ENCODE measurements around the gene VPS29. TPM values are rescaled to one million over a fixed set of nuclear protein-coding genes. Genes with fewer than 3 reads are reported as not detected.
"Not testable (repeated sequence)": the region's sequence is repeated elsewhere in the genome, so short reads cannot be mapped to it uniquely, and the experiment has no call there.

VPS29 gene
- total RNA-seq, 1 donor from 2014 or later: 102 TPM

DNA sequence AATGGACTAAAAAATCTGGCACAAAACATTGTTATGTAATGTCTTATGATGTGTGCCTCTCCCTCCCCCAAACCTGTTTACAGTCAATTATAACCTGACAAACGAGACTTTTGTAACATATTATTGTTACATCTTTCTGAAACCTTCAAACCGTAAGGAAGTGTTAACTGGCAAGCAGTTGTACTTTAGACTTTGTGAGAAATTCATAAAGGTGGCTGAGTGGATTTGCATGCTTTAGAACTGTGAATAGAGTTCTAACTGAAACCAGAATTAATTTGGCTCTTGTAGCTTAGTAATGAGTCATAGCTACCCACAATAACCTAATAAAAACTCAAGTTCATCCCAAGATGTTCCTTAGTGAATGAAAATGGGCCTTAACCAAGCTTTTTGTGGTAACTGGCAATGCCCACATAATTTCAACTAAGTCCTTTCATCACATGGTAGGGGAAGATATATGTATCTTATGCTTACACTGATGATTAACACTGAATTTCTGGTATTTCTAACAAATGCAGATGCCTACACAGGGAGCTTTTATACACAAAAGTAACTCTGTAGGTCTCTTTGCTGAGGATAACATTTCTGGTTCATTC, 29.9 kb upstream of the VPS29 start:
- intact Hi-C loops (cut with DNase I): no loop called here
- DNase-seq (ENCODE audit: low spot score): no peak
- no peak for ATAC-seq

GRCh38 chr12:110530511-110530910, 28.6 kb upstream of the VPS29 start:
- intact Hi-C loops (cut with DNase I): no loop called here
- no peak for ATAC-seq
- no peak for DNase-seq (ENCODE audit: low spot score)

DNA sequence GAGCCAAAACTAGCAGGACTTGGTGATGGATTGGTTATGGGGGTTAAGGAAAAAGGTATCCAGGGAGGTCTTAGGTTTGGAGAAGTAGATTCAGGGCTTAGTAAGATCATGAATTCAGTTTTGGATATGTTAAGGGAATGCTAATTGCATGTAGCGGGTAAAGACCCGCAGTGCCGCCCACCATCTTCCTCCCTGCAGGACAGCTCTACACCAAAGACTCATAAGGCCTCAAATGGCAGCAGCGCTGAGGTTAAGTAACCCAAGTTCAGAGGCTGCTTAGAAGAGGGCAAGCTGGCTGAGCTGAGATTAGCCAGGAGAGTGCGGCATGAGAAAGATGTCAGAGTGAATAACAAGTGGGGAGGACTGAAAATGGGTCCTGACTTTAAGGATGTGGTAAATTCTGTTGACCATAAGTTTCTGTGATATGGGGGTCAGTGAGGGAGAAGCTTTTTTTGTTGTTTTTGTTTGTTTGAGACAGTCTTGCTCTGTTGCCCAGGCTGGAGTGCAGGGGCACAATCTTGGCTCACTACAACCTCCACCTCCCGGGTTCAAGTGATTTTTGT, 26.4 kb upstream of the VPS29 start:
- DNase-seq (ENCODE audit: low spot score) (no peak), ATAC-seq (no peak)
- intact Hi-C loops (cut with DNase I): no loop called here

GRCh38 chr12:110520876-110521712, 19.2 kb upstream of the VPS29 start:
- ATAC-seq; intact Hi-C loops (cut with DNase I); DNase-seq (ENCODE audit: low spot score): not testable (repeated sequence)

- not testable (repeated sequence) for ATAC-seq; DNase-seq (ENCODE audit: low spot score)
- intact Hi-C loops (cut with DNase I): loop anchor here (10.0 kb wide), 1 partner anchor 77 kb away; no protein-coding TSS in a partner anchor
Observed at GRCh38 chr12:110518014-110518413, 16.1 kb upstream of the VPS29 start.

GRCh38 chr12:110516995-110517394, 15.1 kb upstream of the VPS29 start:
- ATAC-seq (no peak), DNase-seq (ENCODE audit: low spot score) (no peak)
- intact Hi-C loops (cut with DNase I): loop anchor here (10.0 kb wide), 1 partner anchor 78 kb away; no protein-coding TSS in a partner anchor

DNA sequence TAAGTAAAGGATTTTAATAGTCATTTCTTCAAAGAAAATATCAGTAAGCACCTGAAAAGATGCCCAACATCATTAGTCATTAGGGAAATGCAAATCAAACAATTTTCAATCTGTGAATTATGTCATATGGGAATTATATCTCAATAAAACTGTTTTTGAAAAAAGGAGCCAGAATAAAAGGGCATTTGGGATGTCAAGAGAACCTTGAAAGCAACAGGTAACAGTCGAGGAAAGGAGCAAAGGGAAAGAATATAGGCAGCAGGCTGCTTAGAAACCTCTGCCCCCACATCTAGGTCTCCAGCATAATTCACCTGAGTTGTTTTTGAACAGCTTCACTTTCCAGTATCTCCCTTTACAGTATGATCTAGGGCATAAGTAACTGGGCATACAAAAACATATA, 12.5 kb upstream of the VPS29 start:
- intact Hi-C loops (cut with DNase I): loop anchor here (10.0 kb wide), 1 partner anchor 80 kb away; no protein-coding TSS in a partner anchor
- ATAC-seq (no peak), DNase-seq (ENCODE audit: low spot score) (no peak)

GRCh38 chr12:110513842-110514241, 11.9 kb upstream of the VPS29 start:
- intact Hi-C loops (cut with DNase I): loop anchor here (10.0 kb wide), 1 partner anchor 81 kb away; no protein-coding TSS in a partner anchor
- DNase-seq (ENCODE audit: low spot score) (no peak), ATAC-seq (no peak)

- intact Hi-C loops (cut with DNase I): no loop called here
- ATAC-seq (no peak), DNase-seq (ENCODE audit: low spot score) (no peak)
Observed at GRCh38 chr12:110508071-110508586, 6.2 kb upstream of the VPS29 start.

GRCh38 chr12:110505332-110505731, 3.4 kb upstream of the VPS29 start:
- no peak for DNase-seq (ENCODE audit: low spot score)
- intact Hi-C loops (cut with DNase I): no loop called here
- no peak for ATAC-seq

DNA sequence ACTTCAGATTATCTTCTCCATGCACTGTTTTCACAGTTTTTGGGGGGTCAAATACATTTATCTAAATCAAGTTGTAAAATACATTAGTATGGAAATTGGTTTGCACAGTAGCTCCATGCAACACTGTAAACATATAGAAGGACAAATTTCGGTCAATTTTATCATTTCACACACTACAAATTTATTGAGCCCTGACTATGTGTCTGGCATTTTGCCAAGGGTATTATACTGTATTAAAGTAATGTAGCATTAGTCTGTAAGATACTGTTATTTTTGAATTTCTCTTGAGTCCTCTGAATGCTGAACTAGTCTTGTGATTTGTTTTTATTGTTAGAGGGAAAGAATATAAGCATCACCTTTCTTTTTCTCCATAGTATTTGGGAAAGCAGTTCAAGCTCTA, 1.5 kb upstream of the VPS29 start:
- DNase-seq (ENCODE audit: low spot score) (no peak), ATAC-seq (no peak)
- intact Hi-C loops (cut with DNase I): no loop called here

DNA sequence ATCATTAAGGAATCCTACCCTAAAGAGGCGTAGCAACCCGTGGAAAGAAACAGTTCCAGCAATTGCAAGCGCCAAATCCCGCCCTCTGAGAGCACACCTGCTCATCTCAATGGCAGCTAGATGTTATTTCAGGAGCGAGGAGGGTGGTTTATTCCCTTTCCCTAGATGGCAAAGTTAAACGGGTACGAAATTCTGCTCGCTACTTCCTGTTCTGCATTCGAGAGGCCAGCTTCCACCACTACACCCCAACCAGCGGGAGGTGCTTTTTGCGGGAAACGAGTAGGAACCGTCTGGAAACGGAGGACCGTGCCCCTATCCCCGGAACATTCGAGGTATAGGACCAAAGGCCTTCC, 536 bp downstream of the VPS29 start:
- DNase-seq (ENCODE audit: low spot score) (no peak), ATAC-seq (peak; percentile 18)
- intact Hi-C loops (cut with DNase I): no loop called here

DNA sequence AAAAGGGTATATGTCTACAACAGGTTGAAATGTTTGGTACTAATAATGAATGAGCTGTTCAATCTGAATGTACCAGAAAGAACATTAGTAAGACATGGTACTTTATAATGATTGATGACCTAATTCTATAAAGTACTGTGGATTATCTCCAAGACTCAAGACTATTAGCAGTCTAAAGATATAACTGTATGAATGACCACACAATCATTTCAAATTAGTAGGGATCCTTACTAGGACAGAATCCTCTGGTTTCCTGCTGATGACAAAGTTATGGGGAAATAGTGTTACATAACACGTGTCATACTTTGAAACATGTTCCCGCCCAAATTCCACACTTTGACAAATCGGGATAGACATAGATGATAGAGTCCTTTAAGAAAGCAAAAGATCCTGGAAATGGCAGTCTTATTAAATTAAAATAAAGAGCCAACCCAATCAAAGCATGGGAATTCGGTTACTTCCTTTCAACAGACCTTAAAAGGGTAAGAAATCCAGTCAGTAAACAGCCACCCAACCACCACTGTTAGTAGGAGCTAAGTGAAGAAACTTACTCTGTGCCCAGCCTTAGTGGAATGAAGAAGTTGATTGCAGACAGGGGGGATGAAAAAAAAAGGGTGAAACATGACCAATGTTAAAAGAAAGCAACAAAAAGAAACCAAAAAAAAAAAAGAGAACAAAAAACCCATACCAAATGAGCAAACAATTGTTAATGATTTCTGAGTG, 2.8 kb downstream of the VPS29 start:
- ATAC-seq: no peak
- no peak for DNase-seq (ENCODE audit: low spot score)
- intact Hi-C loops (cut with DNase I): no loop called here

DNA sequence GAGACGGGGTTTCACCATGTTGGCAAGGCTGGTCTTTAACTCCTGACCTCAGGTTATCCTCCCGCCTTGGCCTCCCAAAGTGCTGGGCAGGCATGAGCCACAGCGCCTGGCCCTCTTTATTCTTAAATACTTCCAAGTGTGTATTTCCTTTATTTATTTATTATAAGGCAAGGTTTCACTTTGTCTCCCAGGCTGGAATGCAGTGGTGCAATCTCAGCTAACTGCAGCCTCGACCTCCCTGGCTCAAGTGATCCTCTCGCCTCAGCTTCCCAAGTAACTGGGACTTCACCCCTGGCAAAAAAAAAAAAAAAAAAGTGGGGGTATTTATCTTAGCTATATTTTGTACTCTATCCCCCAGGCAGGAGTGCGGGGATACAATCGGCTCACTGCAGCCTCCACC, 26.5 kb downstream of the VPS29 start:
- intact Hi-C loops (cut with DNase I): no loop called here
- ATAC-seq (no peak), DNase-seq (ENCODE audit: low spot score) (no peak)

GRCh38 chr12:110468214-110469048, 33.5 kb downstream of the VPS29 start, which contains the start of the genes FAM216A and GPN3:
FAM216A (plus strand) TSS chr12:110468845; CDS start chr12:110468876, 31 bp downstream.
GPN3 (minus strand) TSS chr12:110468257; CDS start chr12:110468203, 54 bp downstream.
- DNase-seq (ENCODE audit: low spot score) (peak; percentile 97), ATAC-seq (peak; percentile 97)
- intact Hi-C loops (cut with DNase I): no loop called here

GRCh38 chr12:110467847-110468213, 34.1 kb downstream of the VPS29 start:
- intact Hi-C loops (cut with DNase I): no loop called here
- DNase-seq (ENCODE audit: low spot score): no peak
- ATAC-seq: no peak

- ATAC-seq: no peak
- intact Hi-C loops (cut with DNase I): no loop called here
Observed at GRCh38 chr12:110466791-110467190, 35.1 kb downstream of the VPS29 start.

DNA sequence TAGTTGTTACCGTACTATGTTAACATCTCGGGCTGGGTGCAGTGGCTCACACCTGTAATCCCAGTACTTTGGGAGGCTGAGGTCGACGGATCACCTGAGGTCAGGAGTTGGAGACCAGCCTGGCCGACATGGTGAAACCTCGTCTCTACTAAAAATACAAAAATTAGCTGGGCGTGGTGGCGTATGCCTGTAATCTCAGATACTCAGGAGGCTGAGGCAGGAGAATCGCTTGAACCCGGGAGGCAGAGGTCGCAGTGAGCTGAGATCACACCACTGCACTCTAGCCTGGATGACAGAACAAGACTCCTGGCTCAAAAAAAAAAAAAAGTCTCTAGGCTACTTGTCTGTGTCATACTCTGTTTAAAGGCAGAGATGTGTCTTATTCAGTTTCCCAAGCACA, 36.1 kb downstream of the VPS29 start:
- DNase-seq (ENCODE audit: low spot score); intact Hi-C loops (cut with DNase I); ATAC-seq: not testable (repeated sequence)

More at GRCh38 chr12:110466791-110467190, 35.1 kb downstream of the VPS29 start:
- no peak for DNase-seq (ENCODE audit: low spot score)

Measured in sciatic nerve (tissue), 2 donors.